T-helper 22 cell (primary cell): Measurements from ENCODE around the gene FMNL3.

Experiments used
- DNase-seq: peaks from one replicate; pipeline ENCODE4 v3.0.0-alpha.2; 2020; ENCODE audit warnings: low read depth

FMNL3 gene

GRCh38 chr12:49599961-49600360 lies 107.2 kb downstream of the FMNL3 start:
- DNase-seq, result no peak

GRCh38 chr12:49598527-49598926 lies 108.7 kb downstream of the FMNL3 start:
- no peak for DNase-seq

- DNase-seq, result no peak
Measured at GRCh38 chr12:49588721-49589516, 118.3 kb downstream of the FMNL3 start.

DNA sequence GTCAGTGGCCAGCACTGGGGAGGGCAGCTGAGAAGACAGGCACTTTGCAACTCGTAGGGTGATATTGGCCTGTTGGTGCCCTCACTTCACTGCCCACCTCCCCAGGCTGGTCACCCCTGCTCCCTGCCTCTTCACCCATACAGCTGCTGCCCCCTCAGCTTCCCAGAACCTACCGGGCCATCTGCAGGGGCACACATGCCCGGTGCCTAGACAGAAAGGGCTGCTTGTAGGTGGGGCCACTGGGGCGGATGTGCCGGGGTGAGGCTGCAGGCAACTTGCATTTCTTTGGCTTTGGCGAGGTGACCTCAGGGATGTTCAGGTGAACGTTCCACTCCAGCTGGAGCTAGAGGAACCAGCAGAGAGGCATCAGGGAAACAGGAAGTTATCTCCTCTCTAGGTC lies 118.9 kb downstream of the FMNL3 start:
- DNase-seq, result no peak

DNA sequence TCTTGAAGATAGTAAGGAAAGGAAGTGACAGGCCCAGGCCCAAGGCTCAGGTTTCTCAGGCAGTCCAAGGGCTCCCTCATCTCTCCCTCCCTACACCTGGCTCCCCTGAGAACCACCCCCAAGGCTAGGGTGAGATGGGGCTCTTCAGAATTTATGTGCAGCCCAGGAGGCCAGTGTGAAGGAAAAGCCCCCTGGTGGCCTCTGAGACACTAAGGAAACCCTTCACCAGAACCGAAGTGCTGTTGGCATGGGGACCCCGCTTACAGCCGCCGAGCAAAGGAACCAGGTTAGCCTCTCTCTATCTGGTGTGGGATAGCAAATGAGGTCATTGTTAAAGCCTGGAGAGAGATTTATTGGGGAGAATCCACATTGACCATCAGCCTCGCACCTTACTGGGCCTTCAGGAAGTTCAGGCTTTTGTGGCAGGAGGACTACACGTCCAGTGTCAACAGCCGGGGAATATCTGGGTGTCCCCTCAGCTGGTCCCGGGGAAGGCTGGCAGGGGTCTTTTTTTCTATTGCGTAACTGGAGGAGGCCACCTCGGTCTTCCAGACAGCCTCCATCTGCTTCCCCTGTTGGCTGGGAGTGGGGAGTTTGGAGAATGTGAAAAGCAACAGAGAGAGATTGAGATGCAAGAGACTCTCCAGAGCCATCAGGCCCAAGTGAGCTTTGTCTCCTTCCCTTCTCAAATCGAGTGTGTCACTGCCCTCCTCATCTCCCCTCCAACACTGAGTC lies 119.9 kb downstream of the FMNL3 start:
- DNase-seq, result no peak
